Measurements from ENCODE around the gene TRIM66. TPM values are rescaled to one million over a fixed set of nuclear protein-coding genes. Genes with fewer than 3 reads are reported as not detected.

TRIM66 gene
- polyA plus RNA-seq, 2 of the 4 experiments (the other 2 are of a cell fraction), result 2.5 to 9.8 TPM

- Histone ChIP-seq H3K9me3 (no peaks in the 10 kb centered on the region), H3K27ac (no peak overlapping the region), H3K4me2 (no peak overlapping the region), H3K4me1 (peaks cover 9% of the 10 kb centered on the region), H3K4me3 (no peak overlapping the region)
- ATAC-seq, result no peak; a peak in 1 of 6 replicates
- 95% methylated on average over 7 of the region's 7 CpGs for WGBS (ENCODE audit: missing lambda C conversion rate)
- CTCF ChIA-PET, result interaction anchor here (1.6 kb wide), 1 partner anchor 120 kb away, joined by 5 read pairs; no protein-coding TSS in a partner anchor
- FAIRE-seq, result no peak
- no peak for DNase-seq (ENCODE audit: low read depth in 1 of 2, low spot score in 1 of 2)
- POLR2A ChIA-PET, result no interaction called here
- TF ChIP-seq ZFP36 (IDR thresholded peaks at IDR 0.05; ENCODE audit: borderline replicate concordance, partially characterized antibody) (no peak), MYC (IDR thresholded peaks at IDR 0.05; ENCODE audit: borderline replicate concordance, low read length) (no peak), HMGXB4 (CRISPR knock-in tag; IDR thresholded peaks at IDR 0.05; ENCODE audit: borderline replicate concordance) (no peak), EHF (CRISPR knock-in tag; IDR thresholded peaks at IDR 0.05) (no peak), BCL3 (IDR thresholded peaks at IDR 0.05) (no peak), EP300 (IDR thresholded peaks at IDR 0.05) (no peak), NPAS2 (CRISPR knock-in tag; IDR thresholded peaks at IDR 0.05; ENCODE audit: borderline replicate concordance) (no peak), HOXA7 (CRISPR knock-in tag; IDR thresholded peaks at IDR 0.05) (no peak), TFCP2L1 (CRISPR knock-in tag; IDR thresholded peaks at IDR 0.05) (no peak), CHD4 (IDR thresholded peaks at IDR 0.05; ENCODE audit: borderline replicate concordance) (no peak), GATA3 (IDR thresholded peaks at IDR 0.05; ENCODE audit: borderline replicate concordance) (no peak), SMC3 (IDR thresholded peaks at IDR 0.05) (no peak), ATOH8 (CRISPR knock-in tag; IDR thresholded peaks at IDR 0.05; ENCODE audit: low read depth) (no peak)
- TF ChIP-seq, protein P1, sequence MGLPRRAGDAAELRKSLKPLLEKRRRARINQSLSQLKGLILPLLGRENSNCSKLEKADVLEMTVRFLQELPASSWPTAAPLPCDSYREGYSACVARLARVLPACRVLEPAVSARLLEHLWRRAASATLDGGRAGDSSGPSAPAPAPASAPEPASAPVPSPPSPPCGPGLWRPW (IDR thresholded peaks at IDR 0.05), result no peak
- TF ChIP-seq, protein P2, sequence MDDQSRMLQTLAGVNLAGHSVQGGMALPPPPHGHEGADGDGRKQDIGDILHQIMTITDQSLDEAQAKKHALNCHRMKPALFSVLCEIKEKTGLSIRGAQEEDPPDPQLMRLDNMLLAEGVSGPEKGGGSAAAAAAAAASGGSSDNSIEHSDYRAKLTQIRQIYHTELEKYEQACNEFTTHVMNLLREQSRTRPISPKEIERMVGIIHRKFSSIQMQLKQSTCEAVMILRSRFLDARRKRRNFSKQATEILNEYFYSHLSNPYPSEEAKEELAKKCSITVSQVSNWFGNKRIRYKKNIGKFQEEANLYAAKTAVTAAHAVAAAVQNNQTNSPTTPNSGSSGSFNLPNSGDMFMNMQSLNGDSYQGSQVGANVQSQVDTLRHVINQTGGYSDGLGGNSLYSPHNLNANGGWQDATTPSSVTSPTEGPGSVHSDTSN (IDR thresholded peaks at IDR 0.05), result no peak
Measured at GRCh38 chr11:8693555-8693954, 11.1 kb upstream of the TRIM66 start.

DNA sequence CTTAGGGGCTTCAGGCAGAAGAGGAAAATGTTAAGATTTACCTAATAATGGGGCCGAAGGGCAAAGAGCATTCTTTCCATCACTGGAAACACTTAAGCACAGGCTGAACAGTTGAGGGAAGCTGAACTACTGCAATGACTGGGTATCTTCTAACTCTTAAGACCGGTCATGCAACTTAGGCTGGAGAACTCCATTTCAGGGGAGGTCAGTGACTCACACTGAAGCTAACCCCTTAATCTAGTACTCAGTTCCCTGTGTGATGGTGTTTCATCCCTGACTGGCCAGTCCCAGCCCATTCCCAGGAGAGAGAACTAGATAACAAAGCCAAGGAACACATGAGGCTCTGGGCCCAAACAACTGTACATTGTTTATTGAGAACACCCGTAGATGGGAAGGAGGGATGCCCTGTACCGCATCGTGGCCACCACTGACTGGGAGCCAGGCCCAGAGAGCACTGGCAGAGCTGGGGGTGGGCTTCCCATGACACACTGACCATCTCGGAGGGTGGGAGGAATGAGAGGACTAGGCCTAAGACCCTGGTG lies 10.6 kb upstream of the TRIM66 start:
- DNase-seq (ENCODE audit: low read depth in 1 of 2, low spot score in 1 of 2), result no peak
- peak in 1 of 2 experiments; percentile 1; a peak in 1 of 6 replicates for ATAC-seq
- peaks cover 9% of the 10 kb centered on the region; the same call in 2 of the 3 replicates for H3K4me1 ChIP-seq
- H3K27ac ChIP-seq, result no peak overlapping the region
- TF ChIP-seq CHD2 (IDR thresholded peaks at IDR 0.05; ENCODE audit: low read length, partially characterized antibody) (no peak), POLR2AphosphoS2 (conservative IDR thresholded peaks at IDR 0.05; ENCODE audit: low read length) (peak; percentile 70)
- TF ChIP-seq, protein P3, sequence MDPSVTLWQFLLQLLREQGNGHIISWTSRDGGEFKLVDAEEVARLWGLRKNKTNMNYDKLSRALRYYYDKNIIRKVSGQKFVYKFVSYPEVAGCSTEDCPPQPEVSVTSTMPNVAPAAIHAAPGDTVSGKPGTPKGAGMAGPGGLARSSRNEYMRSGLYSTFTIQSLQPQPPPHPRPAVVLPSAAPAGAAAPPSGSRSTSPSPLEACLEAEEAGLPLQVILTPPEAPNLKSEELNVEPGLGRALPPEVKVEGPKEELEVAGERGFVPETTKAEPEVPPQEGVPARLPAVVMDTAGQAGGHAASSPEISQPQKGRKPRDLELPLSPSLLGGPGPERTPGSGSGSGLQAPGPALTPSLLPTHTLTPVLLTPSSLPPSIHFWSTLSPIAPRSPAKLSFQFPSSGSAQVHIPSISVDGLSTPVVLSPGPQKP (IDR thresholded peaks at IDR 0.05; ENCODE audit: low read depth, low read length), result no peak
- ChIA-PET POLR2A (no interaction called here), CTCF (interaction anchor here (0.6 to 1.6 kb wide), 2 partner anchors 121 to 267 kb away, joined by 3 to 5 read pairs; no protein-coding TSS in a partner anchor)
- no peak overlapping the region for H3K4me2 ChIP-seq
- FAIRE-seq, result no peak
- no peaks in the 10 kb centered on the region for H3K9me3 ChIP-seq
- WGBS (ENCODE audit: missing lambda C conversion rate), result 91% methylated on average over 6 of the region's 6 CpGs
- no peak overlapping the region for H3K4me3 ChIP-seq
